Measurements from ENCODE around the gene PITPNB.
A peak's percentile ranks its signal among the peaks of the same experiment; 100 is the strongest.

The PITPNB gene

GRCh38 chr22:27919222-27919941, at the start of gene PITPNB:
Gene PITPNB, minus strand, starts transcription at chr22:27919256. Its CDS starts 65 bp downstream, at chr22:27919191.
- peak; percentile 97 to 98 for DNase-seq (ENCODE audit: low read depth in 2 of 2)

- no peak for DNase-seq (ENCODE audit: low read depth in 2 of 2)
Observed at GRCh38 chr22:27966168-27967064, 47.4 kb upstream of the PITPNB start.

DNA sequence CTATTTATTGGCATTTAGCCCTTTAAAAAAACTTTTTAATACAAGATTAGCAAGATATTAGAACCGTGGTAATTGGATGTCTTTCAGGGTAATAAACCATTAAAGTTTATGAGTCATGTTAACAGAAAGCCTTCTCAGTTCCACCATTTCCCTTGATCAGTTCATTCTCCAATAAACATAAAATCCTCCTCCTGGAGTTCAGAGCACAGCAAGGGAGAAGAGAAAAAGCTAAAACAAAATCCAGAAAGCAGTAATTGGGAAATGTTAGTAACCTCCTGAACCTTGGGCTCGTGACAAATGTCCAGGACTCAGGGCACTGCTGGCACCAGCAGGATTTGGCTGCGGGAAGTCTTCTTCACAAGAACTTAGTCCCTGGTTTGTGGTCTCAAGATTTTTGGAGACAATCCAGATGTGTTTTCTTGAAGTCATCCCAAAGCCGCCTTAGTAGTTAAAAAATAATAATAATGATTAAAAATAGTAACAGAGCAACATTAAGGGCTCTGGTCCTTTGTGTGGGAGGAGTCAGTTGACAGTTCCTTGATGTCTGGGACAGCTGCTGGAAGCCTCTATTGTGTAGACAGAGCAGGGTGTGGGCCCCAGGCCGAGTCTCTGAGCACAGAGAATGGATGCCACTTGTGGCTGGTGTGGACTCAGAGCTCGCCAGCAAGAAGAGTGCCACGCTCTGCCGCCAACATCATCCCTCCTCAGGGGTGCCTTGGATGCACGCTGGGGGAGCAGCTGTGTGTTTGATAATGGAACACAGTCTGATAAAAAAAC, 43.4 kb upstream of the PITPNB start:
- DNase-seq (ENCODE audit: low read depth in 2 of 2): no peak

- no peak for DNase-seq (ENCODE audit: low read depth in 2 of 2)
Observed at GRCh38 chr22:27961680-27962079, 42.6 kb upstream of the PITPNB start.

- no peak for DNase-seq (ENCODE audit: low read depth in 2 of 2)
Observed at GRCh38 chr22:27961182-27961581, 42.1 kb upstream of the PITPNB start.

DNA sequence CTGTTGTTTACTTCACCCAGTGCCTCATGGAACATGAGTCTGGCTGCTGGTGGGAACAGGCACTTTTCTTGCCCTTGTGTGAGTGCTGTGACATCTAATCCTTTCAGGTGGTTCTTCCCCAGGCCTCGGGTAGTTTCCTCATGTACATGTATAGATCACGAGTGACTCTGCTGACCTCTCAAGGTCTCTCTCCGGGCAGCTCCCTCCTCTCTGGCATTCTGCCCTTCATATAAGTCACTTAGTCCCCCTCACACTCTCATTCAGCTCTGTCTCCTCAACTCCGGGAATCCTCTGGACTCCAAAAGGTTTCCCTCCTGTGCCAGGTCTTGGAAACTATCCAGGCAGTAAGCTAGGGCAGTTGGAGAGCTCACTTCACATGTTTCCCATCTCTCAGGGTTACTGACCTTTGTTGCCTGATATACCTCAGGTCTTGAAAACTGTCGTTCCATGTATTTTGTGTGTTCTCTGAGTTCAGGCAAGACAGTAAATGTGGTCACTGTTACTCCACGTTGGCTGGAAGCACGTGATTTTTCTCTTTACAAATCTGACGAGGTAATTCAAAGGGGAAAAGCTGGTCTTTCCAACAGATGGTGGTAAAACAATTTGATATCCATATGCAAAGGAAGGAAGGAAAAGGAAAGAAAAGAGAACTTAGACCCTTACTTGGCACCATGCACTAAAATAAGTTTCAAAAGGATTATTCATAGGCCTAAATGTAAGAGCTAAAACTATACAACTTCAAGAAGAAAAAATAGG, 40.5 kb upstream of the PITPNB start:
- no peak for DNase-seq (ENCODE audit: low read depth in 2 of 2)

DNA sequence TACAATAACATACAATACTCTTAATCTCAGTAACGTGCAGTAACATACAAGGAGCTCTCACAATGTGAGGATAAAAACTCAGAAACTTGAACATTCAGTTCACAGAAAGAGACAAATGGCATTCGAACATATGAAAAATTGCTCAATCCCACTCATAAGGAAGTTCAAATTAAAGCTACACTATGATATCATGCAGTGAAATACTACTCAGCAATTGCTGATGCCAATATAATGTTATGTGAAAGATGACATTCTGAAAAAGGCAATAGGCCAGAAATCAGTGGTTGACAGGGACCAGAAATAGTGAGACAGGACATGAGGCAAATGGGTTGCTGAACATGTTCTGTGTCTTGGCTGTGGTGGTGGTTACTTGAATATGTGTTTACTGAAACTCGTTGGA, 33.7 kb upstream of the PITPNB start:
- no peak for DNase-seq (ENCODE audit: low read depth in 2 of 2)

DNA sequence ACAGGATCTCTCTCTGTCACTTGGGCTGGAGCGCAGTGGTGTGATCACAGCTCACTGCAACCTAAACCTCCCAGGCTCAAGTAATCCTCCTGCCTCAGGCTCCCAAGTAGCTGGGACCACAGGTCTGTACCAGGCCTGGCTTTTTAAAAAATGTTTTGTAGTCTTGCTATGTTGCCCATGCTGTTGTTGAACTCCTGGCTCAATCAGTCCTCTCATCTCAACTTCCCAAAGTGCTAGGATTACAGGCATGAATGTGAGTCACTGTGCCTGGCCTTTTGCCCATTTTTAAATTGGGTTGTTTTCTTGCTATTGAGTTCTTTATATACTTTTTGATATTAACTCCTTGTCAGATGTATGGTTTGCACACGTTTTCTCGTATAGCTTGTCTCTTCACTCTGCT, 33.0 kb upstream of the PITPNB start:
- DNase-seq (ENCODE audit: low read depth in 2 of 2): no peak

DNA sequence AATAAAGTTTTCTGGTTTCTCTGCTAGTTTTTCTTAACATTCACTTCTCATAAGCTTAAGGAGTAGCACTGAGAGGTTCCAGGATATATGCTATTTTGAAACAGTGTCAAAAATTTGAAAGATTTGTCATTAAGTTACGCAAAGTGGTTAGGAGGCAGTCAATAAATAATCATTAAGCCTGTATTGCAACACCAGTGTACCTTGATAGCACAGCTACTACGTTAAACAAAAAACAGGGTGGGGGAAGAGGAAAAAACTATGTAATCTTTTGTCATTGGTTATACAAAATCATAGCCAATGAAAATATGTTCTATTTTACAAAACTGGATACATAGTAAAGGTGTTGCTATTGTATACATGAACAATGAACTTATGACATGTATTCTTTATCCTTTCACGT, 30.4 kb upstream of the PITPNB start:
- DNase-seq (ENCODE audit: low read depth in 2 of 2): no peak

DNA sequence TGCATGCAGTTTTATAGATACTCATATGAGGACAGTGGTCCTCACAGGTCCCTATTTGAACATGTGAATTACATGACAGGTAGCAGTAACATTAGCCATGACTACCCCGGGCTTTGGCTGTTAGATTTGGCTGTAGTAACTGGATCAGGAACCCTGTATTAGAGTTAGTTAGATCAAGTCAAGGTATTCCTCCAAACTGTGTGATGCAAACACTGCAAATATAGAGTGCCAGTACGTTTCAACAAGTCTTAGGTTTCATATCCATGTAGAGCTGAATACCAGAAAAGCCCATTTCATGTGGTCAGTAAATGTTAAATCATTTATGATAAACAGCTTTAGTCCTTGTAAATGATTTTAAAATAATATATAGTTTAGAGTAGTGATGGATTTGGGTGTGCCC, 29.5 kb upstream of the PITPNB start:
- no peak for DNase-seq (ENCODE audit: low read depth in 2 of 2)

- DNase-seq (ENCODE audit: low read depth in 2 of 2): no peak
Observed at GRCh38 chr22:27947448-27947847, 28.4 kb upstream of the PITPNB start.

- DNase-seq (ENCODE audit: low read depth in 2 of 2): no peak
Observed at GRCh38 chr22:27941143-27941542, 22.1 kb upstream of the PITPNB start.

GRCh38 chr22:27937453-27937852, 18.4 kb upstream of the PITPNB start:
- no peak for DNase-seq (ENCODE audit: low read depth in 2 of 2)

GRCh38 chr22:27935897-27936296, 16.8 kb upstream of the PITPNB start:
- DNase-seq (ENCODE audit: low read depth in 2 of 2): no peak

DNA sequence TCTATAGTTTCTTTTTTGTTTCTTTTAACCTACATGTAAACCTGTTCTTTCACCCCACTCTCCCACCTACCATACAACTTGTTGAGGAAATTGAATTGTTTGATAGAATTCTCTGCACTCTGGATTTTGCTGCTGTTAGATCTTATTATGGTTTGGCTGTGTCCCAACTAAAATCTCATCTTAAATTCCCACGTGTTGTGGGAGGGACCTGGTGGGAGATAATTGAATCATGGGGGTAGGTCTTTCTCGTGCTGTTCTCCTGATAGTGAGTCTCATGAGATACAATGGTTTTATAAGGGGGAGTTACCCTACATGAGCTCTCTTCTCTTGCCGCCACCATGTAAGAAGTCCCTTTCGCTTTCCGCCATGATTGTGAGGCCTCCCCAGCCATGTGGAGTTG, 15.0 kb upstream of the PITPNB start:
- DNase-seq (ENCODE audit: low read depth in 2 of 2): no peak

DNA sequence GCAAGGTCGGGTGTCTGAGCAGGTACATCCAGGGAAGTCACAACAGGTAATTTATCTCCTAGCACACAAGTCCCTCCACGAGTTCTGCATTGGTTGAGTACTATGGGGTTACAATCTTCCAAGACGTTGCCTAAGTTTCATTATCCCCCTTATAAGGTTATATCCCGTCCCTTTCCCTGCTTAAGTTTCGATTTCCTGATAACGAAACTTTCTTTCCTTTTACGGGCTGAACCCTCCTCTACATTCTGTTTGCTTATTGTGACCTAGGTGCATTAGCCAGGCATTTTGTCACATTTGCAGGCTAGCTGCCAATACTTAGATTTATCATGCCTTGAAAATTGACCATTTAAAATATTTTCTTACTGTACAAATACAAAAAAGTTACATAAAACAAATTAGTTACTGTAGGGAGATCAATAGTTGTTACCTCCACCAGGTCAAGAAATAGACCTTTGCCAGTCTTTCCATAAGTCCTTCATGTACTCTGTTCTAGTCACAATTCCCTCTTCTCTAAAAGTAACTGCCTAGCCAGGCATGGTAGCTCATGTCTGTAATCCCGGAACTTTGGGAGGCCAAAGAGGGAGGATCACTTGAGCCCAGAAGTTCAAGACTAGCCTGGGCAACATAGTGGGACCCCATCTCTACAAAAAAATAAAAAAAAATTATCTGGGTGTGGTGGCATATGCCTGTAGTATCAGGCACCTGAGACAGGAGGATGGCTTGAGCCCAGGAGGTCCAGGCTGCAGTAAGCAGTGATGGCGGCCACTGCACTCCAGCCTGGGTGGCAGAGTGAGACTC, 14.3 kb upstream of the PITPNB start:
- no peak for DNase-seq (ENCODE audit: low read depth in 2 of 2)

- no peak for DNase-seq (ENCODE audit: low read depth in 2 of 2)
Observed at GRCh38 chr22:27930331-27931060, 11.4 kb upstream of the PITPNB start.

DNA sequence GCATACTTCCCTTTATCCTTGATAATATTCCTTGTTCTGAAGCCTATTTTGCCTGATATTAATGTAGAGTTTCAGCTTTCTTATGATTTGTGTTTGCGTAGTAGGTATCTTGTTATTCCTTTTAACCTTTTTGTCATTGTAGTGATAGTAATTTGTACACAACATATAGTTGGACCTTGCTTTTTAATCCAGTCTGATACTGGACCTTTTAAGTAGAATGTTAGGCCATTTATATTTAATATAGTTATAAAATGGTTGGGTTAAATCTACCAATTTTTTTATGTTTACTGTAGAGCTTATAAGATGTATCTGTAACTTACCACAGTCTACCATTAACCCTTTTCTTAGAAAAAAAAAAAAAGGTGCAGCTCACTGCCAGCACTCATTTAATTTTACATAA, 8.6 kb upstream of the PITPNB start:
- DNase-seq (ENCODE audit: low read depth in 2 of 2): no peak

DNA sequence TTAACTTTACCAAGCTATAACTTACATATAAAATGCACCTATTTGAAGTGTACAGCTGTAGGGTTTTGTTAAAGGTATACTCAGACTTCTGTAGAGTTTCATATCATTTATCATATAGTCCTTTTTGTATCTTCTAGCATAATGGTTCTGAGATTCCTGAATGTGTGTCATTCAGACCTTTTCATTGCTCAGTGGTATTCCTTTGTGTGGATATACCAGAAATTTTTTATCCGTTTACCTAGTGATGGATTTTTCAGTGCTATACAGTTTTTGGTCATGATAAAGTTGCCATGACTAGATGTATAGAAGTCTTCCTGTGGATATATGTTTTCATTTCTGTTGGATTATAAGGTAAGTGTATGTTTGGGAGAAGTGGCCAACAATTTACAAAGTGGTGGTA, 6.3 kb upstream of the PITPNB start:
- no peak for DNase-seq (ENCODE audit: low read depth in 2 of 2)

Measured in stimulated activated CD8-positive, alpha-beta memory T cell treated with anti-CD3 and anti-CD28 coated beads, Interleukin-2, amount 100 ng/mL, for 1 hour (primary cell).